Left lobe of liver (tissue), 2 donors: ENCODE results near the gene PRDM16. TPM values are rescaled to one million over a fixed set of nuclear protein-coding genes. Genes with fewer than 3 reads are reported as not detected.
"Not testable (repeated sequence)": the region's sequence is repeated elsewhere in the genome, so short reads cannot be mapped to it uniquely, and the experiment has no call there.

Experiments
- ATAC-seq: fragments of 200-7000 bp; cut with Tn5 transposase; one replicate; pipeline ENCODE4 v1.9.1; 2020; ENCODE audit warnings: mild to moderate bottlenecking, moderate library complexity
- DNase-seq: peaks from one replicate; pipeline ENCODE4 v3.0.0-alpha.2; 2020; ENCODE audit warnings: low spot score
- total RNA-seq: library from RNA; stranded (reverse); gene quantifications from one replicate; pipeline ENCODE4 v1.2.1, GENCODE V29; 2021
- donor health status: DM: no; HTN: no; CAD: no; lungs with moderate emphysema.
- donor health status: DM: no; HTN: yes; CAD: no.

PRDM16 gene
- total RNA-seq, 1 donor from 2014 or later, result 0.43 TPM

DNA sequence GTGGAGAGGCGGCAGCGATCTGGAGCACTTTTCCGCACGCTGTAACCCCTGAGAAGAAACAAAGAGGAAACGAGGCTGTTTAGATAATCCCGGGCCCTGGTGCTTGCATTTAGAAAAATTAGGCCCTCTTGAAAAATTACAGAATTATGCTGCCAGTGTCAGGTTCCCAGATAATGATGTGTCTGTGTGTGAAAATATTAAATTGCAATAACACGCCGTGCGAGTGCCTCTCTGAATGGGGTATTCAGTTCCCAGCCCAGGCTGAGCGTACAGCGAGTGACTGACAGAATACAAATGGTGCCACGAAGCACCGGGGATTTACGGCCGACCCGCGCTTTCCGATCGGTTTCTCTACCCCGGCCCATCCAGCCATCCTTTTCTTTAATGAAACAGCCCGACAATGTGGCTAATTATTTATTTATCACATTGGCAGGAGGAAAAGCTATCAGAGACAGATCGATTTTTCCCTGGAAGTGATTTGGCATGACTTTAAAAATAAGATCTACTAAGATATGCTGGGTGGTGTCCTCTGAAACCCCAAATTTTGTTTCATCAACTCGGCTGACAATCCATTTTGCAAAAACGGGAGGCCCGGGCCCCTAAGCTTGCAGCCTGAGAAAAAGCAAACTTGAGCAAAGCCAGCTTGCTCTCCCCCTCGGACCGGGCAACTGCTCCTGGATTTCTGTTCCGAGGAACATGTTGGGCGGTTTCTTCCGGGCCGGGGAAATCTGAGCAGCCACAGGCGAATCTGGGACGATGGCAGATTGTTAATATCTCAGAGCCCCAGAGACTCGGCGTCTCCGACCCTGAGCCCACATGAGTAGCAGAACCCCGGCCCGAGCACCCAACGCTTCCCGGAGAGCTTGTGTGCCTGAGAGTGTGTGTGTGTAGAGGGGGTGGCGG, 11.3 kb downstream of the PRDM16 start:
- ATAC-seq, result no peak

DNA sequence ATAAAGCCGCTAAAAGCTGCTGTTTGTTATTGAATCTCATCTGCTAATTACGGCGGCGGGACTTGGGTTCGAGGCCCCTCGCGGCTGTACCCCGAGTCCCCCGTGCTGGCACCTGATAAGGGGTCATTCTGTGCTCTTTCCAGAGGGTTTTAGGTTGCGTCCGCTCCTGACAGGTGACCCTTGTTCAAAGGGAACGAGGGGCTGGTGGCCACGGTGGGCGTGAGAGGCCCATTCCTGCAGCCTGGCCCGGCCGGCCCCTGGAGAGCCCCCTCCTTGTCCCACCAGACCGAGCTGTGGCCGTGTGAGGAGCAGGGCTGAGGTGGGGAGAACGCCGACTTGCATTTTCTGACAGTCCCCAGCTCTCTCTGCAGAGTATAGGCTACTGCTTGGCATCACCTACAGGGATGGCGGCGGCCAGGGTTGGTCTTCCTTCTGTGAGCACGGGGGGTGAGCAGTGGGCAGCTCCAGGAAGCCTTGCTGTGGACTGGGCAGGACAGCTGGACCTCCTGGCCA, 12.2 kb downstream of the PRDM16 start:
- no peak for DNase-seq
- no peak for ATAC-seq

More for the DNA sequence above, 11.3 kb downstream of the PRDM16 start:
- DNase-seq, result no peak

DNA sequence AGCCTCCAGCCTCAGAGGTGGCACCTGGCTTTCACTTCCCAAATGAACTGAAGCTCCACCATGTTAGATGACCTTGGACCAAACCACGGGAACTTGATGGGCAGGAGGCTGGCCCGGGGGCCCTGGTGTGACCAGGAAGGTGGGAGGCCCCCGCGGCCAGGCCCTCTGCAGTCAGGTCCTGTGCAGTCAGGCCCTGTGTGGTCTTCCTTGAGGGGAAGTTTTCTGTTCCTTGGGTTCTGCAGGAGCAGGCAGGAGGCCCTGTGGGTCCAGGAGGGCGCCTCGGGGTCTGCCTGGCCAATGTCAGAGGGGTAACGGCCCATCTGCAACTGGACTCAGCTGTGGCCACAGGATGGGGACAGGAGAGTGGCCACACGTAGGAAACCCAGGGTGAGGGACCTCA, 13.0 kb downstream of the PRDM16 start:
- no peak for ATAC-seq
- no peak for DNase-seq

DNA sequence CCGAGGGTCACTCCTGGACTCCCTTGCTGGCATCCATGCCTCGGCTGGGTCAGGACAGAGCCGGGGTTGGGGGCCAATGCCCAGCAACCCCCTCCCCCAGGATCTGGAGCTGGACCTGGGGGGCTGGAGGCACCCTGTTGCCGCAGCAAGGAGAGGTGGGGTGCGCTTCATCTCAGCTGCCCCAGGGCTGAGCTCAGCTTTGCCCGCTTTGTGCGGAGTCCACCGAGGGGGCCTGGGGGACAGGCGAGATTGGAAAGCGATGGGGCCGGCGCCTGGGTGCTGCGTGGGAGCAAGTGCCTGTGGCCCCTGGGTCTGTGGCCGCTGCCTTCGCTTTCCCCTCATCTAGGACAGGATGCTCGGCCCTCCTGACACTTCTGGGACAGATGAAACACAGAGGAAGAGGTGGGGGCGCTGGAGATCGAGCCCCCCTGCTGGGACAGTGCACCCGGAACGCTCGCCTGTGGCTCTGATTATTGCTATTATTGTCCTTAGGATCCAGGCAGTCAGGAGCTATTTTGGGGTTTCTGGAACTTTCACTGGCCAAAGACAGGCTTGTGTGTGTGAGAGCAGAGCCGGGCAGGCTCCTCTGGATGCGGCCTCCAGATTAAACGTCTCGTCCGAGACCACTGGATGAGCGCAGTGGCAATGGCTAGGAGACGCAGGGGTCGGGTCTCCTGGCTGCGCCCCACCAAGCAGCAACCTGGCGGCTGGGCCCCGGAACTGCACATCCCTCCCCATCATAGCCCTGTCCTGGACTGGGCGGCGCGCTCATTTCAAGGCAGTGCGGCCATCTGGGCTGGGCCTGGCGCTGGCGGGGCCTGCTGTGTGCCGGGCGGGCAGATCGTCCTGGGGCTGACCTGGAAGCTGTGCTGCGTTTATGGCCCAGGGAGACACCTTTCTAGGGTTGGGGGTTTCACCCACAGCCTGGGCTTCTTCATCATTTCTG, 13.8 kb downstream of the PRDM16 start:
- DNase-seq (no peak), ATAC-seq (no peak)

DNA sequence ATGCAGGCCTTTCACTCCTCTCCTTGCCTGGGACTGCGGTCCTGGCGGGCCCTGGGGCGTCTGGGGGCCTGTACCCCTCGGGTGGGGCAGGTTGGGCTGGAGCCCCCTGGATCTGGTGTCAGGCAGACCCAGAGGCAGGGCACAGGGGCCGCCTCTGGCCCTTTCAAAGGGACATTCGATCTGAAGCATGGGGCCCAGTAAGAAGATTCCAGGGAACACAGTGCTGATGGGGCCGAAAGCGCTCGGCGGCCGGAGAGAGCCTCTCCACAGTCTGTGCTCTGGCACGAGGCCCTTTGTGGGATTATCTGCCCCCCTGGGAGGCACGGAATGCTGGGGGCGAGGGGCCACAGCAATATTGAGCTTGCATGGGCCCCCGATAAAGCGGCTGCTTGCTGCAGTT, 15.2 kb downstream of the PRDM16 start:
- ATAC-seq (no peak), DNase-seq (no peak)

DNA sequence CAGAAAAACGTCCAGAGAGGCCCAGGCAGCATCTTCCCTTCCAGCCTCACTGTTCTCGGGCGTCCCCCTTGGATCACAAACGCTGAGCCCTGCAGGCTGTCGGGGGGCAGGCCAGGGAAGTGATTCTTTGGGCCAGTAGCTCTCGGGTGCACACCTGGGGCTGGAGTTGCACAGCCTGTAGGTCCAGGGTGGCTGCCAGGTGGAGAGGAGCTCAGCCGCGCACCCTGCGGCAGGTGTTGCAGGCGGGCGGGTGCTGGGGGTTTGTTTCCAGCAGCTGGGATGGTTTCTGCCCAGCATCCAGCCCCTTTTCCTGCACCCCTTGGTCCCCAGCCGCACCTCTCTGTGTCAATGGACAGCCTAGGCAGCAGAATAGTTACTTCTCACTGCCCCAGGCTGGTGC, 15.7 kb downstream of the PRDM16 start:
- ATAC-seq, result no peak
- no peak for DNase-seq

DNA sequence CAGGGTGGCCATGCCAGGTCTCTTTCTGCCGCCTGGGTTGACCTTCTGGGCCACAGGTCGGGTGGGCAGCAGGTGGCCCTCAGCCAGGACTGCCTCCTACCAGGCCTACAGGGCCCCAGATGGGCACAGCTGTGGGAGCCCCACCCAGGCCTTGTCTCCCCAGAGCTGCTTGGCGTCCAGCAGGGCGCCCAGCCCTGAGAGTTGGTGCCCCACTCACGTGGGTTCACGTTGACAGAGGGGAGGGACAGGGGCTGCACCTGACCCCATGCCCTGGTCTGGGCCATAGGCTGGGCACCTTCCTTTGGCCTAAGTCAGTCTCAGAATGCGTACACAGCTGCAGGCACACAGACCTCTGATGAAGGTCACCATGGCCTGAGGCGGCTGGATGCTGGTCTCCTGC, 16.7 kb downstream of the PRDM16 start:
- ATAC-seq, result no peak
- DNase-seq, result no peak

DNA sequence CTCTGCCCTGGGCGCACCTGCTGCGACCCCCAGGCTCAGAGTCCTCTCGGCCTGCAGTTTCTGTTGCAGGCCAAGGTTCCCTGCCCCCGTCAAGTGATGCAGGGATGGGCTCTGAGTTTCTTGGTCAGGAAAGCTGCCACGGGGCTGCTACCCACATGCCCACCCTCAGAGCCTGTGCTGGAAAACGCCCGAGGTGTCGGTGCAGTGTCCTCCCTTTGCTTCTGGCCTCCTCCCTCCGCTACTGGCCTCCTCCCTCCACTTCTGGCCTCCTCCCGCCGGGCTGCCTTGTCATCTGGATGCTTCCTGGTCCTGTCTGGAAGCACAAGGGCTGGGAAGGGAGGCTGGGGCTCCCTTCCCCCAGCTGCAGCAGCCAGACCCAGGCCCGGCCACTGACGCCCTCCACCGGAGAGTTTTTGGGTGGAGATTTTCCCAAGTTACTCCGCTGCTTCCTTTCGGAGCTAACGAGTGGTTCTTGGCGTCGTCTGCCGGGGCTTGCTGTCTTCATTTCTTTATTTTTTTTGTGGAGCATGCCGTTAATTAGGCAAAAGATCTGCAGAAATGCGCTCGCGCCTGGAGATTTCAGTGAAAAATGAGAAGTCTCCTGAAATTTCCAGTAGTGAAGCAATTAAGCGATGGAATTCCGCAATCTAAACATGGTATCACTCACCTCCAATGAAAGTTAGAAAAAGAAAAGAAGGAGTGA, 17.4 kb downstream of the PRDM16 start:
- DNase-seq, result no peak
- no peak for ATAC-seq

DNA sequence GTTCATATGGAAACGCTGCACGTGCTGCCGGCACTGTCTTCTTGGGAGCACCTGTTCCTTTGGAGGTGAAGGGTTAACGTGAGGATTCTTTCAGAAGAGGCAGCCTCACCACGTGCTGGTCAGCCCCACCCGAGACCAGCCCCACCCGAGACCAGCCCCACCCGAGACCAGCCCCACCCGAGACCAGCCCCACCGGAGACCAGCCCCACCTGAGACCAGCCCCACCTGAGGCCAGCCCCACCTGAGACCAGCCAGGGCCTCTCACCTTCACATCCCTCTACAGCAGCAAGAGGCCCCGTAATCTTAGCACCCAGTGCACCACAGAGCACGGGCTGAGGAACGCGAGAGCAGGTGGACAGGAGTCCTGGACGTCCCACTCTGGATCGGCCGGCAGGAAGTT, 18.0 kb downstream of the PRDM16 start:
- no peak for DNase-seq
- ATAC-seq, result no peak

DNA sequence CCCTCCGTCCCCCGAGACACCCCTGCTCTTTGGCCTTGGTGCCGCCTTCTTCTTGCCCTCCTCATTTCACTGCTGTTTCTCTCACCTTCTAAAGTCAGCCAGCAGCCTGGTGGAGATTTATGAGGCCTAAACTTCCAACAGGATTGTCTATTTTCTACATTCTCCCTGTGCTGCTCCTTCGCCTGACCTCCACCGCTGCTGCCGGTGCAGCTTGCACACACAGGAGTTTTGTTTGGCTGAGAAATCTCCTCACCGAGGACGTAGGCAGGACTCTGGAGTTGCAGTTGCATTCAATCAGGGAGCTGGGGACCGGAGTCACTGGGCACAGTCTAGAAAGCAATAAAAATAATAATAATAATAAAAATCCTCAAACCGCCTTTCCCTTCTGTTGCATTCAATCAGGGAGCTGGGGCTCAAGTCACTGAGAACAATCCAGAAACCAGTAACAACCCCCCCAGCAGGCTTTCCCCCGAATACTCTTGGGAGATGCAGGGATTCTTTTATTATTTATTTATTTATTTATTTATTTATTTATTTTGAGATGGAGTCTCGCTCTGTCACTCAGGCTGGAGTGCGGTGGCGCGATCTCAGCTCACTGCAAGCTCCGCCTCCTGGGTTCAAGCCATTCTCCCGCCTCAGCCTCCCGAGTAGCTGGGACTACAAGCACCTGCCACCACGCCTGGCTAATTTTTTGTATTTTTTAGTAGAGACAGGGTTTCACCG, 19.1 kb downstream of the PRDM16 start:
- ATAC-seq, DNase-seq: not testable (repeated sequence)

DNA sequence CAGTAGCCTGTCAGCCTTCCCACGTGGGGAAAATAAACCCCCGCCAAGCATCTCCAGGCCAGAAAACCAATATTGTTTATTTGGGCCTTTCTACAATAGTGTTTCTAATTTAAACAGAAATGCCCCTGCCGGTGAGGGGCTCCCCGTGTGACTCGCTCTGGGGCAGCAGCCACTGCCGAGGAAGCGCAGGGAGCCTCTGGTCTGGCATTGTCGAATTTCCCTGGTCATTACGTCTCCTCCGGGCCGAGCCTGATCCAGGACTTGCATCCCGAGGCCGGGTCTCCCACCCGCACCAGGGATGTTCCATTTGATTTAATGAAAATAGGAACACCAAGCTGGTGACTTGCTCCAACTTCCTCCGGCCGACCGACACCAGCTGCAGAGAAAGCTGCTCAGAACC, 20.5 kb downstream of the PRDM16 start:
- DNase-seq (no peak), ATAC-seq (no peak)

DNA sequence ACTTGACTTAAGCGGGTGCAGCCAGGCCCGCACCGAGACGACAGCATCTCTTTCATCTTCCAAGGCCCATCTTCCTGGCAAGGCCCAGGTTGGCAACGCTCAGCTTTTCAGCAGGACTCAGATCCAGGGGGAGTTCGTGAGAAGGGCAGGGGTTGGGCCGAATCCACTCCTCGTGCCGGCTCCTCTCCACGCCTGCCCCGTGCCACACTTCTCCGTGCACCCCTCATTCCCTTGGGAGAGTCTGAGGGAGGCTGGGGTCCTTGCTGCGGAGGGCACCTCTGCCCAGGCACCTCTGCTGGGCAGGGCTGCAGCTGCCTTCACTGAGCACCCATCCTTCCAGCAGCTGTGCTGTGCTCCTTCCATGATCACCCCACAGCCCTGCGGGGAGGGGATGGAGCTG, 22.3 kb downstream of the PRDM16 start:
- DNase-seq (no peak), ATAC-seq (no peak)

DNA sequence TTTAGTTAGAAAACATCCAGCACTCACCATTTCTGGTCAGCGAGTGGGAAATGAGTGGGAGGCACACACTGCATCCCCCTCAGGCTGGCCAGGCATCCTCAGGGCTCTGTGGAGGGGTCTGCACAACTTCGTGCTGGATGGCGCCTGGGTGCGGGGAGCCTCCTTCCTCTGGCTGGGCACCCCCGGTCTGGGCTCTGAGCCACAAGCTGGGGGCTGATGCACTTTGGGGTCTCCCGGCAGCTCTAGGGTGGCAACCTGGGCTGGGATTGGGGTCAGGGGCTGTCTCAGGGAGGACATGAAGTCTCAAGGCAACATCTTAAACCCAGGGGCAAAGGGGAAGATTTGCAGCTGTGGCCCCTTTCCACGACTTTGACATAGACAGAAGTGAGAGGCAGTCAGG, 23.5 kb downstream of the PRDM16 start:
- DNase-seq, result no peak
- no peak for ATAC-seq

DNA sequence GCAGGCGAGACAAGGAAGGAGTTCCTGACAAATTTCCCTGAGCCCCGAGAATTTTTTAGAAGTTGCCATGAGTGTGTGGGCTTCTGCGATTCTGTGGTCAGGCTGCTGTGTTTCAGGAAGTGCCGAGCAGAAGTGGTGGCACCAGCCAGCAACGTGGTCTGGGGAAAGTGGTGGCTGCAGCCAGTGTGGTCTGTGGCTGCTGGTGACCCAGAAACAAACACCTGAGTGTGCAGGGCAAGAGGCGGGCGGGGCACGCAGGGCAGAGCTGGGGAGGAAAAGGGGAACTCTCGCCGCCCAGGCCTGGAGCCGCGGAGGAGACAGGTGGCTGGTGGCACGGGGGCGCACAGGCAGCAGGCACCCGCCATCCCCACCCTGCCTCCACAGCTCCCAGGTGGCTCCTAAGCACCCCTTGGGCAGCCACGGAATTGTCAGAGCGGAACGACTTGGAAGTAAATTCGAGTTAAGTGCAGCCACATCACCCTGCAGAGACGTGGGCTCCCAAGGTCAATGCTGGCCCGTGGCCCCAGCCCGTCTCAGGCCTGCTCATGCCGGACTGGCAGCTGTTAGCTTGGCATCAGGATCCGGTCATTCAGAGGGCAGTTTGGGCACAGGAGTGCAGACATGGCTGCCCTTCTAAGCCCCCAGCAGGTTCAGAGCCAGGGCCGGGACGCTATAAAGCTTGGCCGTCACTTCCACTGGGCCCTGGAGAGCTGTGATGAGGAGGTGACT, 25.1 kb downstream of the PRDM16 start:
- DNase-seq (no peak), ATAC-seq (no peak)

DNA sequence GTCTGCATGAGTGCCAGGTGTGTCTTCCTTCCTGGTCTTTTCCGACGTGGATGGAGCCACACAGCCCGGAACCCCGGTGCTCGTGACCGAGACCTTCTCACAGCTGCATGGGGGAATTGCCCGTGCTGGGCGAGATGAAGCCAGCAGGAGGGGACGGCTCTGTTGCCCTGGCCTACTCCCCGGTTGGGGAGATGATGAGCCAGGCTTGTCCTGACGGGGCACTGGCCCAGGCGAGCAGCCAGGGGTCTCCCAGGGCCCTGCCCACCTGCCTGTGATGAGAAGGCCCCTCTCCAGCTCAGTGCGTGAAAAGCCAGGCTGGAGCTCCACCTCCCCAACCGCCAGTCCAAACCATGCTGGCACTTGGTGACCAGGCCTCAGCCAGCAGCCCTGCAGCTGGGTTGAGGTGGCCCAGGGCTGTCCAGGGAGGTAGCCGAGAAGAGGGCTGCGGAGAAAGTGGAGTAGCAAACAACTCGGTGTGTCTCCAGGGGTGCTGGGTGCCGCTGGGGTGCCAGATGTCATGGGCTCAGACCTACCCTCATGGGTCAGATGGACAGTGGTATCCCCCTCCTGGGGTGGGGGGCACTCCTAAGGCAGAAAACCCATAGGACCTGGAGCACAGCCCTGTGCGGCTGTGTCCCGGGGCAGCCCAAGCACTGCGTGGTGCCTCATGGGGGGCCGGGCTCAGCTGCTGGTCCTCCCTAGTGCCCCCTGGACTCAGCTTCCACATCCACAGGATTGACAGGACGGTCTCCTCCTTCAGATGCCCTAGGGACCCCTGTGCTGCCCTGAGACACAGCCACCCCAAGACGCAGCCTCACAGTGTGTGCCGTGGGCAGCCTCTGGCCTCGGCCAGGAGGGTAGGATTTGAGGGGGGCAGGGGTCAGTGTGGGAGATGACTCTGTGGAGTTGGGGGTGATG, 26.1 kb downstream of the PRDM16 start:
- no peak for ATAC-seq
- DNase-seq, result no peak

DNA sequence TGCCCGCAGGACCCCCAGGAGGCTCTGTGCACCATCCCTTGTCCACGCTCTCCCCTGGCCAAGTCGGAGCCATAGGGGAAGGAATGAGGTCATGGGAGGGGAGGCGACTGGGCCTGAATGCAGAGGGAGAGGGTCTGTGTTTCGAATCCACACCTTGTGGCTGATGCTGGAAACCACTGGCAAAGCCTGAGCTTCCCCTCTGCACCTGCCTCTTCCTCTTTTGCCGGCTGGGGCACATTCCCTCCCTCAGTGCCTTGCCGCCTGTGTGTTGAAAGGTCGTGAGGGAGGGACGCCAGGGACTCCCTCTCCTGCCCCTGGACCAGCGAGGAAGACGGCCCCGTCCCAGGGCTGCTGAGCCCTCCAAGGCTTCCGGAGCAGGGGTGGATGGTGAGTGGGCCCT, 27.3 kb downstream of the PRDM16 start:
- ATAC-seq, result no peak
- DNase-seq, result no peak

DNA sequence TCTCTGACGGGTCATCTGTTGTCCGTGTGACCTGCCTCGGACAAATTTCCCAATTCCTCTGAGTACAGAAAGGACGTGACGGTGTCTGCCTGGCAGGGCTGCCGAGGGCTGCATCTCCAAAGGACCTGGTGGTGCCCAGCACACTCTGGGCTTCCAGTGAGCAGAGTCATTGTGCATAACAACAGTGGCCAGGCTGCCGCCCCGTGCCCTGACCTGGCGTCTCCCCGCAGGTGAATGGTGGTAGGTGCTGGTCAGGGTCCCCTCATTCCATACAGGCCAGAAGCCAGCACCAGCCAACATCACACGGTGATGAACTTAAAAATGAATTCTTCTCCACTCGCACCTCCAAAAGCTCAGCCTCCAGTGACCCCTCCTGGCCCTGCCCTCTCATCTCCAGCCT, 28.2 kb downstream of the PRDM16 start:
- DNase-seq, result no peak

DNA sequence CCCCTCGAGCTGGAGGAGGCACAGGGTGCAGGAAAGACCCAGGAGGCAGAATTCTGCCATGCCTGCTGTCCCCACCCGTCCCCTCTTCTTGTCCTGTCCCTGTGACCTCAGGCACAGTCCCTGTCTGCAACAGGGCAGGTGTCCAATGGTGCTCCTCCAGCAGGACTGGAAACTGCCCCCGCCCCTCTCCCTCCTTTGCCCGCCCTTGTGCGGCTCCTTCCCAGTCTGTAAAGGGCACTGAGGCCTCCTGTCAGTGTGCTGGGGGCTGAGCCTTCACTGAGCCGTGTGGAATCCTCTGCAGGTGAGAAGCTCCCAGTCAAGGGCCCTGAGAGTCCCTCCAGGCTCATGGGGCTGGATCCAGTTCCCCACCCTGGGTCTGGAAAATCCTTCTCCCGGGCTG, 28.9 kb downstream of the PRDM16 start:
- no peak for ATAC-seq

More for the DNA sequence above, 28.2 kb downstream of the PRDM16 start:
- no peak for ATAC-seq

DNA sequence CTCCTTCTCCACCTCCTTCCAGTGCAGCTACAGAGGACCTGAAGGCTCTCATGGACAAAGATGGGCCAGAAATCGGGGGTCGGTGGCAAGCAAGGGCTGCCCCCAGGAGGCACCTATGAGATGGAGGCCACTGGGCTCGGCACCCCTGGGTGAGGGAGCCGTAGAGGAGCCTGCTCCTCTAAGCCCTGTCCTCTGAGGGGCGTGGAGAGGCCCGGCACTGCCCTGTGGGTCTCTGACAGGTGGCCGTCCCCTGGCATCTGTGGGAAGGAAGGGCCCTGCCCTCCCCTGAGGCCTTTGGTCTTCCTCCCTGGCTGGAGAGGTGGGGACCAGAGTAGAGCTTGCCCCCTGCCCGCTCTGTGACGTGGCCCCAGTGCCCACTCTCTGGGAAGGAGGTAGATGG, 30.9 kb downstream of the PRDM16 start:
- DNase-seq, result no peak
- no peak for ATAC-seq

More for the DNA sequence above, 28.9 kb downstream of the PRDM16 start:
- no peak for DNase-seq
